Osteocyte (in vitro differentiated cells): Measurements from ENCODE around the gene PPP1R37. TPM values are rescaled to one million over a fixed set of nuclear protein-coding genes. Genes with fewer than 3 reads are reported as not detected.

Experiments used
- DNase-seq: peaks from one replicate; pipeline ENCODE4 v3.0.0; 2021; ENCODE audit warnings: mixed read lengths; ENCODE audit not compliant: unreplicated experiment; ENCODE audit errors: extremely low spot score
- H3K27ac Mint-ChIP-seq: one replicate; pipeline ENCODE4 v1.8.0; 2021; ENCODE audit warnings: mild to moderate bottlenecking, mixed read lengths; ENCODE audit not compliant: unreplicated experiment
- H3K27me3 Mint-ChIP-seq: one replicate; pipeline ENCODE4 v1.8.0; 2021; ENCODE audit warnings: mixed read lengths; ENCODE audit not compliant: unreplicated experiment
- H3K36me3 Mint-ChIP-seq: one replicate; pipeline ENCODE4 v1.8.0; 2021; ENCODE audit warnings: mixed read lengths; ENCODE audit not compliant: unreplicated experiment
- H3K4me1 Mint-ChIP-seq: one replicate; pipeline ENCODE4 v1.8.0; 2021; ENCODE audit warnings: mixed read lengths; ENCODE audit not compliant: unreplicated experiment
- H3K4me3 Mint-ChIP-seq: one replicate; pipeline ENCODE4 v1.8.0; 2021; ENCODE audit warnings: mild to moderate bottlenecking, moderate library complexity, mixed read lengths; ENCODE audit not compliant: unreplicated experiment
- H3K9me3 Mint-ChIP-seq: one replicate; pipeline ENCODE4 v1.8.0; 2021; ENCODE audit warnings: mixed read lengths; ENCODE audit not compliant: unreplicated experiment
- CTCF ChIP-seq: fragments of 200-600 bp; sonication (generic); IDR thresholded peaks from 2 replicates; pipeline ENCODE4 v1.5.0; 2021; ENCODE audit warnings: antibody characterized with exemption, mild to moderate bottlenecking, moderate library complexity
- total RNA-seq: library from RNA; stranded (reverse); gene quantifications from 2 replicates; pipeline ENCODE4 v1.2.1, GENCODE V29; 2021

PPP1R37 gene
- total RNA-seq, 1 donor from 2014 or later: 34.8 TPM

- Mint-ChIP-seq H3K4me1 (peaks cover 20% of the 10 kb centered on the region), H3K27ac (no peak overlapping the region), H3K27me3 (no peaks in the 10 kb centered on the region), H3K36me3 (no peaks in the 10 kb centered on the region), H3K9me3 (no peaks in the 10 kb centered on the region), H3K4me3 (no peak overlapping the region)
- DNase-seq: no peak
- no peak for TF ChIP-seq CTCF
These were observed 82.8 kb downstream of the PPP1R37 start for GRCh38 chr19:45175515-45176345.

- Mint-ChIP-seq H3K36me3 (peaks cover 4% of the 10 kb centered on the region), H3K4me3 (peak within 1 kb of the TSS; percentile 92), H3K27me3 (no peaks in the 10 kb centered on the region), H3K4me1 (peaks cover 29% of the 10 kb centered on the region), H3K27ac (peak within 1 kb of the TSS; percentile 96), H3K9me3 (no peaks in the 10 kb centered on the region)
- TF ChIP-seq CTCF: no peak
- no peak for DNase-seq
These were observed 84.9 kb downstream of the PPP1R37 start, which contains the start of gene TRAPPC6A for GRCh38 chr19:45177817-45178261. TSS of gene TRAPPC6A (minus strand) at chr19:45178237. CDS start at chr19:45178218, 19 bp downstream.

- Mint-ChIP-seq H3K4me3 (peak within 1 kb of the TSS; percentile 92), H3K27ac (peak within 1 kb of the TSS; percentile 96), H3K9me3 (no peaks in the 10 kb centered on the region), H3K27me3 (no peaks in the 10 kb centered on the region), H3K36me3 (peaks cover 4% of the 10 kb centered on the region), H3K4me1 (peaks cover 29% of the 10 kb centered on the region)
- TF ChIP-seq CTCF: peak; percentile 61
- DNase-seq: peak; percentile 100
These were observed 85.5 kb downstream of the PPP1R37 start, which contains the start of gene BLOC1S3 for GRCh38 chr19:45178262-45179071. TSS of gene BLOC1S3 (plus strand) at chr19:45178784. CDS start at chr19:45179297, 513 bp downstream.

GRCh38 chr19:45179072-45179891, 86.3 kb downstream of the PPP1R37 start:
- H3K4me1 Mint-ChIP-seq: peaks cover 29% of the 10 kb centered on the region
- H3K27me3 Mint-ChIP-seq: no peaks in the 10 kb centered on the region
- no peak for TF ChIP-seq CTCF
- peak overlapping the region; percentile 96 for H3K27ac Mint-ChIP-seq
- no peaks in the 10 kb centered on the region for H3K9me3 Mint-ChIP-seq
- peak overlapping the region; percentile 92 for H3K4me3 Mint-ChIP-seq
- H3K36me3 Mint-ChIP-seq: peaks cover 4% of the 10 kb centered on the region
- DNase-seq: no peak
